ENCODE results near the gene TRIOBP. TPM values are rescaled to one million over a fixed set of nuclear protein-coding genes. Genes with fewer than 3 reads are reported as not detected.

TRIOBP gene
- total and polyA plus RNA-seq, 2 of the 13 experiments (the other 11 are each of a cell fraction or from before 2014, with no cell fraction given), result 6.1 to 15.4 TPM

- TF ChIP-seq ZBTB4 (CRISPR knock-in tag; IDR thresholded peaks at IDR 0.05; ENCODE audit: borderline replicate concordance), result peak; percentile 92
- peak; percentile 74; the same call in 1 of the 2 replicates for TF ChIP-seq ZNF670 (CRISPR knock-in tag; IDR thresholded peaks at IDR 0.05; ENCODE audit: borderline replicate concordance)
- peak; percentile 95 for TF ChIP-seq KDM2A (CRISPR knock-in tag; IDR thresholded peaks at IDR 0.05; ENCODE audit: borderline replicate concordance, low read depth)
- no peak for TF ChIP-seq PREB (CRISPR knock-in tag; IDR thresholded peaks at IDR 0.05)
- peak; percentile 65 for TF ChIP-seq FOXP4 (CRISPR knock-in tag; IDR thresholded peaks at IDR 0.05)
- TF ChIP-seq CCAR2 (optimal IDR thresholded peaks at IDR 0.05; ENCODE audit: low read depth, low read length), result no peak
- TF ChIP-seq FOSL2 (CRISPR knock-in tag; IDR thresholded peaks at IDR 0.05), result peak; percentile 74
- TF ChIP-seq ZBED4 (CRISPR knock-in tag; IDR thresholded peaks at IDR 0.05; ENCODE audit: borderline replicate concordance), result peak; percentile 83
- TF ChIP-seq CENPX (CRISPR knock-in tag; IDR thresholded peaks at IDR 0.05), result no peak
- TF ChIP-seq ZEB1 (IDR thresholded peaks at IDR 0.05; ENCODE audit: insufficient replicate concordance, low read depth), result no peak
- peak; percentile 55 for TF ChIP-seq MAX (IDR thresholded peaks at IDR 0.05)
- TF ChIP-seq SIN3B (IDR thresholded peaks at IDR 0.05; ENCODE audit: low read length), result no peak
- no peak; the same call in 1 of the 2 replicates for TF ChIP-seq SIX1 (CRISPR knock-in tag; IDR thresholded peaks at IDR 0.05; ENCODE audit: borderline replicate concordance)
- no peak for TF ChIP-seq HNRNPK (IDR thresholded peaks at IDR 0.05; ENCODE audit: low read depth, low read length, poor library complexity, severe bottlenecking)
- no peak; the same call in 1 of the 2 replicates for TF ChIP-seq HMG20A (CRISPR knock-in tag; IDR thresholded peaks at IDR 0.05; ENCODE audit: borderline replicate concordance)
- peak; percentile 79; the same call in 1 of the 2 replicates for TF ChIP-seq CBX5 (CRISPR knock-in tag; IDR thresholded peaks at IDR 0.05; ENCODE audit: borderline replicate concordance)
- TF ChIP-seq SUZ12 (IDR thresholded peaks at IDR 0.05; ENCODE audit: low read depth, low read length), result no peak
Observed at GRCh38 chr22:37817705-37818408, 121.0 kb downstream of the TRIOBP start (continued).
